H4 (cell line): ENCODE measurements around the gene FYB1. TPM values are rescaled to one million over a fixed set of nuclear protein-coding genes. Genes with fewer than 3 reads are reported as not detected.
A peak's percentile ranks its signal among the peaks of the same experiment; 100 is the strongest.

Experiments
- DNase-seq: peaks from one replicate; pipeline ENCODE4 v3.0.0-alpha.2; 2015; ENCODE audit warnings: low spot score
- total RNA-seq: library from RNA; depleted of rRNA; stranded (reverse); fragments of >200 nt; shearing (Covaris generic); gene quantifications from 2 replicates; pipeline ENCODE4 v1.2.3, GENCODE V29; 2014

The FYB1 gene
- total RNA-seq, 1 experiment from 2014 or later: 0.17 TPM

GRCh38 chr5:39119404-39120051 is 99.8 kb downstream of the FYB1 start:
- DNase-seq: no peak

GRCh38 chr5:39118638-39119037 is 100.7 kb downstream of the FYB1 start:
- DNase-seq: no peak

- peak; percentile 35 for DNase-seq
These were observed 102.0 kb downstream of the FYB1 start for GRCh38 chr5:39117401-39117800.

GRCh38 chr5:39116344-39117170 is 102.8 kb downstream of the FYB1 start:
- no peak for DNase-seq

GRCh38 chr5:39115644-39116343 is 103.6 kb downstream of the FYB1 start:
- no peak for DNase-seq

- no peak for DNase-seq
These were observed 105.2 kb downstream of the FYB1 start for GRCh38 chr5:39114155-39114554.

GRCh38 chr5:39113354-39113953 is 105.9 kb downstream of the FYB1 start:
- DNase-seq: no peak

- no peak for DNase-seq
These were observed 109.8 kb downstream of the FYB1 start for GRCh38 chr5:39109606-39110005.

- DNase-seq: no peak
These were observed 110.4 kb downstream of the FYB1 start for GRCh38 chr5:39108987-39109386.

GRCh38 chr5:39107350-39107749 is 112.0 kb downstream of the FYB1 start:
- no peak for DNase-seq

GRCh38 chr5:39106322-39106721 is 113.0 kb downstream of the FYB1 start:
- no peak for DNase-seq

GRCh38 chr5:39104221-39104620 is 115.1 kb downstream of the FYB1 start:
- DNase-seq: no peak

- no peak for DNase-seq
These were observed 116.6 kb downstream of the FYB1 start for GRCh38 chr5:39102684-39103155.

GRCh38 chr5:39100851-39101396 is 118.4 kb downstream of the FYB1 start:
- peak; percentile 99 for DNase-seq

GRCh38 chr5:39100301-39100850 is 119.0 kb downstream of the FYB1 start:
- no peak for DNase-seq

- DNase-seq: no peak
These were observed 119.5 kb downstream of the FYB1 start for GRCh38 chr5:39099831-39100230.

- no peak for DNase-seq
These were observed 126.0 kb downstream of the FYB1 start for GRCh38 chr5:39093352-39093751.

GRCh38 chr5:39092581-39093351 is 126.6 kb downstream of the FYB1 start:
- peak; percentile 62 for DNase-seq

- DNase-seq: no peak
These were observed 127.3 kb downstream of the FYB1 start for GRCh38 chr5:39091940-39092580.

- no peak for DNase-seq
These were observed 135.4 kb downstream of the FYB1 start for GRCh38 chr5:39083968-39084367.
